HCT116 (cell line): ENCODE measurements around the gene ACE. TPM values are rescaled to one million over a fixed set of nuclear protein-coding genes. Genes with fewer than 3 reads are reported as not detected.

Experiments
- ATAC-seq: fragments of 200-7000 bp; cut with Tn5 transposase; 2 replicates; pipeline ENCODE4 v1.9.1; 2020; ENCODE audit warnings: mild to moderate bottlenecking, moderate library complexity
- BruUV-seq: library from RNA; stranded (reverse); fragments of 400-500 nt; replicated peaks from 2 replicates; lab custom pipeline; 2021; lab: Mats Ljungman, UMichigan
- CTCF ChIA-PET: fragments of 300-600 bp; sonication (Branson Sonifier 250); formaldehyde crosslinking; loops from one replicate; lab custom pipeline; 2021; ENCODE audit warnings: antibody characterized with exemption; lab: Charles Lee
- POLR2A ChIA-PET: fragments of 300-600, 350-600 bp; sonication (Branson Sonifier 250); formaldehyde crosslinking; loops from one replicate; lab custom pipeline; 2021; ENCODE audit warnings: antibody characterized with exemption; lab: Charles Lee
- RAD21 ChIA-PET, 2 experiments: fragments of 300-600 bp; sonication (Branson Sonifier 250); formaldehyde crosslinking; loops; one replicate each; lab custom pipeline; 2023; ENCODE audit warnings: low total read pairs in 2 of 2; ENCODE audit not compliant: uncharacterized antibody in 2 of 2, unreplicated experiment in 2 of 2, low non-redundant PET in 1 of 2; lab: Charles Lee
- DNase-seq: peaks from one replicate; pipeline ENCODE4 v3.0.0-alpha.2; 2010; ENCODE audit warnings: low read depth, low spot score
- H2AFZ ChIP-seq: fragments of 200-600 bp; shearing (Covaris generic), sonication (generic); 2 replicates; pipeline ENCODE4 v1.6.1; 2017; ENCODE audit warnings: low read depth, mixed run types, mixed read lengths, antibody characterized with exemption, low read length; ENCODE audit not compliant: poor library complexity, severe bottlenecking
- H3K27ac ChIP-seq: 2 replicates; pipeline ENCODE4 v1.5.1; 2012; ENCODE audit warnings: low read depth, low read length
- H3K27me3 ChIP-seq: fragments of 200-600 bp; sonication (generic); 2 replicates; pipeline ENCODE4 v1.6.1; 2016; ENCODE audit warnings: mixed run types, low read length, mixed read lengths; ENCODE audit not compliant: insufficient read depth
- H3K36me3 ChIP-seq, 2 experiments: fragments of 200-500 bp in 1 of 2; fragments of 200-600 bp in 1 of 2; sonication (Bioruptor generic) in 1 of 2; sonication (generic) in 1 of 2; 2 replicates each; pipeline versions ENCODE4 v1.5.1 to v1.6.1; 2014 to 2016; ENCODE audit warnings: low read length in 2 of 2, inconsistent platforms in 1 of 2, mixed read lengths in 1 of 2, mixed run types in 1 of 2; ENCODE audit not compliant: insufficient read depth in 2 of 2, control insufficient read depth in 1 of 2
- H3K4me1 ChIP-seq, 2 experiments: fragments of 200-600 bp in 1 of 2; sonication (generic) in 1 of 2; 2 replicates each; pipeline versions ENCODE4 v1.5.1 to v1.6.1; 2012 to 2017; ENCODE audit warnings: low read length in 2 of 2, inconsistent platforms in 1 of 2, mild to moderate bottlenecking in 1 of 2, mixed read lengths in 1 of 2, mixed run types in 1 of 2, moderate library complexity in 1 of 2; ENCODE audit not compliant: insufficient read depth in 2 of 2, control insufficient read depth in 1 of 2
- H3K4me2 ChIP-seq: fragments of 200-600 bp; sonication (generic); 2 replicates; pipeline ENCODE4 v1.6.1; 2017; ENCODE audit warnings: mixed run types, low read length, mixed read lengths
- H3K4me3 ChIP-seq, 2 experiments: fragments of 200-600 bp in 1 of 2; sonication (generic) in 1 of 2; replicated peaks in 1 of 2; 2 replicates each; pipeline ENCODE4 v1.5.1; 2011 to 2016; ENCODE audit warnings: low read length in 2 of 2, control low read depth in 1 of 2, low read depth in 1 of 2, mild to moderate bottlenecking in 1 of 2, mixed read lengths in 1 of 2, mixed run types in 1 of 2
- H3K79me2 ChIP-seq: fragments of 200-600 bp; sonication (generic); 2 replicates; pipeline ENCODE4 v1.6.1; 2017; ENCODE audit warnings: mild to moderate bottlenecking, mixed run types, low read length, moderate library complexity, mixed read lengths; ENCODE audit not compliant: insufficient read depth
- H3K9ac ChIP-seq: fragments of 200-600 bp; sonication (generic); 2 replicates; pipeline ENCODE4 v1.6.1; 2016; ENCODE audit warnings: low read length, mixed read lengths
- H3K9me2 ChIP-seq: fragments of 200-600 bp; sonication (generic), shearing (Covaris generic); 2 replicates; pipeline ENCODE4 v1.6.1; 2017; ENCODE audit warnings: mixed run types, mild to moderate bottlenecking, moderate library complexity; ENCODE audit not compliant: insufficient read depth
- H3K9me3 ChIP-seq, 2 experiments: fragments of 200-500 bp in 1 of 2; fragments of 200-600 bp in 1 of 2; sonication (Bioruptor generic) in 1 of 2; sonication (generic) in 1 of 2; 2 replicates each; pipeline ENCODE4 v1.6.1; 2014 to 2017; ENCODE audit warnings: low read length in 2 of 2, mixed read lengths in 2 of 2, inconsistent platforms in 1 of 2, low read depth in 1 of 2, mild to moderate bottlenecking in 1 of 2, mixed run types in 1 of 2, moderate library complexity in 1 of 2; ENCODE audit not compliant: control insufficient read depth in 1 of 2, insufficient read depth in 1 of 2
- H4K20me1 ChIP-seq: fragments of 200-600 bp; sonication (generic), shearing (Covaris generic); 2 replicates; pipeline ENCODE4 v1.6.1; 2017; ENCODE audit warnings: mixed run types, mild to moderate bottlenecking, moderate library complexity; ENCODE audit not compliant: insufficient read depth
- CTCF ChIP-seq, 3 experiments: fragments of 200-600 bp in 1 of 3; sonication (generic) in 1 of 3; IDR thresholded peaks in 2 of 3; conservative IDR thresholded peaks in 1 of 3; 2 replicates each; pipeline ENCODE4 v1.5.1; 2012 to 2017; ENCODE audit warnings: low read depth in 2 of 3, low read length in 2 of 3, antibody characterized with exemption in 1 of 3, borderline replicate concordance in 1 of 3, control low read depth in 1 of 3, mild to moderate bottlenecking in 1 of 3, mixed read lengths in 1 of 3, mixed run types in 1 of 3, moderate library complexity in 1 of 3; ENCODE audit not compliant: insufficient read depth in 1 of 3
- FOSL1 ChIP-seq: IDR thresholded peaks from 2 replicates; pipeline ENCODE4 v1.6.1; 2012; ENCODE audit warnings: low read depth
- RAD21 ChIP-seq: IDR thresholded peaks from 2 replicates; pipeline ENCODE4 v1.6.1; 2012; ENCODE audit warnings: low read depth, mild to moderate bottlenecking
- SRF ChIP-seq: IDR thresholded peaks from 2 replicates; pipeline ENCODE4 v1.6.1; 2012; ENCODE audit warnings: low read depth
- ZBTB33 ChIP-seq: IDR thresholded peaks from 2 replicates; pipeline ENCODE4 v1.6.1; 2011; ENCODE audit warnings: mild to moderate bottlenecking, low read length, moderate library complexity; ENCODE audit not compliant: insufficient replicate concordance; ENCODE audit errors: extremely low read depth
- intact Hi-C: fragments of 100-400 bp; cut with micrococcal nuclease; formaldehyde crosslinking; loops from 2 replicates; pipeline ENCODE4 v1.10.0; 2022
- total RNA-seq: library from RNA; stranded (reverse); gene quantifications from one replicate; pipeline ENCODE4 v1.2.1, GENCODE V29; 2021; ENCODE audit not compliant: unreplicated experiment

ACE gene
- total RNA-seq, 1 experiment from 2014 or later: 7.7 TPM

- Histone ChIP-seq H3K36me3 (no peaks in the 10 kb centered on the region), H3K4me1 (peaks cover 15 to 28% of the 10 kb centered on the region in 2 experiments), H3K4me3 (no peak overlapping the region), H3K27me3 (no peaks in the 10 kb centered on the region), H2AFZ (no peak overlapping the region), H3K9me2 (no peaks in the 10 kb centered on the region), H3K4me2 (no peak overlapping the region), H3K79me2 (peaks cover 69% of the 10 kb centered on the region), H3K9ac (no peak overlapping the region), H3K27ac (no peak overlapping the region), H3K9me3 (no peaks in the 10 kb centered on the region), H4K20me1 (no peaks in the 10 kb centered on the region)
- intact Hi-C loops: no loop called here
- ChIA-PET CTCF (interaction anchor here (1.0 to 2.8 kb wide), 5 partner anchors 9 to 170 kb away, joined by 3 to 9 read pairs (median 6); partner anchors contain the start of gene ACE), POLR2A (interaction anchor here (0.8 to 4.8 kb wide), 2 partner anchors 8 to 42 kb away, joined by 3 to 23 read pairs; no protein-coding TSS in a partner anchor), RAD21 (no interaction called here)
- ATAC-seq (no peak), DNase-seq (no peak)
- no TSS peak for BruUV-seq
- no peak for TF ChIP-seq SRF
- TF ChIP-seq FOSL1: no peak
- no peak for TF ChIP-seq ZBTB33
- TF ChIP-seq CTCF (IDR thresholded peaks at IDR 0.05 in 2 of 3, conservative IDR thresholded peaks at IDR 0.05 in 1 of 3; ENCODE audit: borderline replicate concordance in 1 of 3, insufficient read depth in 1 of 3, low read depth in 2 of 3, low read length in 2 of 3): peak in 2 of 3 experiments; percentile 27 to 35; a peak in 3 of 6 replicates
- peak; percentile 47 for TF ChIP-seq RAD21
Measured at GRCh38 chr17:63442549-63443035, 34.3 kb upstream of the ACE start.
